Sigmoid colon (tissue), 7 donors: ENCODE data around the gene R3HCC1L. TPM values are rescaled to one million over a fixed set of nuclear protein-coding genes. Genes with fewer than 3 reads are reported as not detected.

Experiments used
- DNase-seq: peaks from one replicate; pipeline ENCODE4 v3.0.0-alpha.2; 2019
- H3K27ac ChIP-seq, 4 donors: fragments of 200-600 bp; sonication (generic); one replicate each; pipeline ENCODE4 v1.5.1; 2016 to 2019; ENCODE audit warnings: mild to moderate bottlenecking in 1 of 4
- H3K27me3 ChIP-seq, 3 donors: fragments of 200-600 bp; sonication (generic); one replicate each; pipeline ENCODE4 v1.5.1; 2019; ENCODE audit warnings: mild to moderate bottlenecking in 1 of 3
- H3K36me3 ChIP-seq, 4 donors: fragments of 200-600 bp; sonication (generic); one replicate each; pipeline ENCODE4 v1.5.1; 2016 to 2019
- H3K4me1 ChIP-seq, 4 donors: fragments of 200-600 bp; sonication (generic); one replicate each; pipeline ENCODE4 v1.5.1; 2017 to 2019
- H3K4me3 ChIP-seq, 4 donors: fragments of 200-600 bp; sonication (generic); one replicate each; pipeline ENCODE4 v1.5.1; 2017 to 2019; ENCODE audit warnings: mild to moderate bottlenecking in 2 of 4, moderate library complexity in 1 of 4
- H3K9me3 ChIP-seq, 4 donors: fragments of 200-600 bp in 3 of 4; sonication (generic) in 3 of 4; one replicate each; pipeline versions ENCODE4 v1.5.1 to v1.6.1; 2013 to 2019
- CTCF ChIP-seq, 4 experiments: fragments of 450-650 bp in 3 of 4; fragments of 200-600 bp in 1 of 4; IDR thresholded peaks; one replicate each; pipeline ENCODE4 v1.5.1; 2016 to 2019; ENCODE audit warnings: antibody characterized with exemption in 4 of 4, mild to moderate bottlenecking in 3 of 4, moderate library complexity in 2 of 4
- EP300 ChIP-seq, 4 donors: sonication (generic); formaldehyde crosslinking; IDR thresholded peaks; one replicate each; pipeline ENCODE4 v1.6.1; 2017; ENCODE audit warnings: antibody characterized with exemption in 4 of 4
- POLR2A ChIP-seq, 2 donors: fragments of 450-650 bp; IDR thresholded peaks; one replicate each; pipeline ENCODE4 v1.6.1; 2016; ENCODE audit warnings: antibody characterized with exemption in 2 of 2, mild to moderate bottlenecking in 2 of 2, moderate library complexity in 2 of 2
- POLR2AphosphoS5 ChIP-seq, 4 donors: sonication (generic); formaldehyde crosslinking; IDR thresholded peaks; one replicate each; pipeline ENCODE4 v1.6.1; 2017; ENCODE audit warnings: antibody characterized with exemption in 4 of 4
- WGBS, 2 donors: extraction: QIAGEN DNeasy Blood & Tissue Kit; methylation state at CpG; one replicate each; pipeline ENCODE4 v1.1.7; 2013; 5-methylcytosine and 5-hydroxymethylcytosine counted together
- intact Hi-C: fragments of 100-400 bp; cut with DNase I; formaldehyde crosslinking; loops from one replicate; pipeline ENCODE4 v1.15.1; 2023
- polyA plus RNA-seq, 3 donors: library from polyadenylated mRNA; stranded (reverse); fragments of 200-250 nt; gene quantifications; one replicate each; pipeline ENCODE4 v1.2.3, GENCODE V29; 2013
- total RNA-seq, 4 donors: library from RNA; depleted of rRNA; stranded (reverse); fragments of >200 nt; gene quantifications; one replicate each; pipeline ENCODE4 v1.1.0, GENCODE V29; 2016
- donor health status: healthy with polysubstance abuse.
- donor health status: Bipolar disorder and iron deficiency.
- donor health status: healthy.

R3HCC1L gene
- total and polyA plus RNA-seq, 7 donors = 11.6 to 15.0 (median 13.9) TPM

- no peaks in the 10 kb centered on the region for H3K27me3 ChIP-seq
- no peaks in the 10 kb centered on the region for H3K36me3 ChIP-seq
- H3K4me1 ChIP-seq = peaks cover 0 to 15% (median 8%) of the 10 kb centered on the region in 4 donors
- no peak for DNase-seq
- peaks cover 0 to 5% (median 2%) of the 10 kb centered on the region in 4 donors for H3K9me3 ChIP-seq
- no peak for TF ChIP-seq EP300 (IDR thresholded peaks at IDR 0.05)
- no peak for TF ChIP-seq POLR2AphosphoS5 (IDR thresholded peaks at IDR 0.05)
- TF ChIP-seq CTCF (IDR thresholded peaks at IDR 0.05) = no peak
- no peak for TF ChIP-seq POLR2A (IDR thresholded peaks at IDR 0.05)
- no peak overlapping the region for H3K4me3 ChIP-seq
- WGBS, 2 donors = 96 to 97% methylated on average over 2 of the region's 2 CpGs
- no peak overlapping the region for H3K27ac ChIP-seq
- intact Hi-C loops = no loop called here
These were observed 80.9 kb downstream of the R3HCC1L start for GRCh38 chr10:98215373-98215772.

GRCh38 chr10:98217801-98218200, 83.3 kb downstream of the R3HCC1L start:
- TF ChIP-seq CTCF (IDR thresholded peaks at IDR 0.05) (no peak), POLR2A (IDR thresholded peaks at IDR 0.05) (no peak), POLR2AphosphoS5 (IDR thresholded peaks at IDR 0.05) (no peak), EP300 (IDR thresholded peaks at IDR 0.05) (no peak)
- intact Hi-C loops = no loop called here
- Histone ChIP-seq H3K9me3 (peaks cover 0 to 5% (median 2%) of the 10 kb centered on the region in 4 donors), H3K36me3 (no peaks in the 10 kb centered on the region), H3K4me1 (peaks cover 0 to 4% (median 0%) of the 10 kb centered on the region in 4 donors), H3K27me3 (no peaks in the 10 kb centered on the region), H3K4me3 (no peak overlapping the region), H3K27ac (no peak overlapping the region)
- DNase-seq = no peak
- 59 to 97% methylated on average over 1 of the region's 1 CpG for WGBS, 2 donors

DNA sequence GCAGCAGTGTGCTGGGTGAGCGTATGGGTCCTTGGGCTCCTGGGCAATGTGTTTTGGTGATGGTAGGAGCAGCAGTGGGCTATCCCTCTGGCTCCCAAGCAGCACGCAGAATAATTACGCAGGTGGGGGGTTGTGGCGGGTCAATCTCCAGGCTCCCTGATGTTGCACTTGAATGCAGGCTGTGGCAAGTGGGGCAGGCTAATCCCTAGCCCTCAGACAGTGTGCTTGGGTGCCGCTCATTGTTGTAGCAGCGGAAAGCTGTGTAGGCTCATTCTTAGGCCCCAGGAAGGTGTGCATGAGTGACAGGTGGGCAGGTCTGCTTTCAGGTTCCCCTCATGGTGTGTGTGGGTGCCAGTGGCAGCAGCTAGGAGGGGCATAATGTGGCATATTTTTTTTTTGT, 89.4 kb downstream of the R3HCC1L start:
- H3K4me3 ChIP-seq = no peak overlapping the region
- no peaks in the 10 kb centered on the region for H3K27me3 ChIP-seq
- DNase-seq = no peak
- 95 to 96% methylated on average over 6 of the region's 6 CpGs for WGBS, 2 donors
- peaks cover 0 to 15% (median 6%) of the 10 kb centered on the region in 4 donors for H3K4me1 ChIP-seq
- no peaks in the 10 kb centered on the region for H3K36me3 ChIP-seq
- intact Hi-C loops = no loop called here
- H3K9me3 ChIP-seq = peaks cover 0 to 5% (median under 1%) of the 10 kb centered on the region in 4 donors
- TF ChIP-seq POLR2A (IDR thresholded peaks at IDR 0.05) (no peak), CTCF (IDR thresholded peaks at IDR 0.05) (no peak), POLR2AphosphoS5 (IDR thresholded peaks at IDR 0.05) (no peak), EP300 (IDR thresholded peaks at IDR 0.05) (no peak)
- H3K27ac ChIP-seq = no peak overlapping the region

DNA sequence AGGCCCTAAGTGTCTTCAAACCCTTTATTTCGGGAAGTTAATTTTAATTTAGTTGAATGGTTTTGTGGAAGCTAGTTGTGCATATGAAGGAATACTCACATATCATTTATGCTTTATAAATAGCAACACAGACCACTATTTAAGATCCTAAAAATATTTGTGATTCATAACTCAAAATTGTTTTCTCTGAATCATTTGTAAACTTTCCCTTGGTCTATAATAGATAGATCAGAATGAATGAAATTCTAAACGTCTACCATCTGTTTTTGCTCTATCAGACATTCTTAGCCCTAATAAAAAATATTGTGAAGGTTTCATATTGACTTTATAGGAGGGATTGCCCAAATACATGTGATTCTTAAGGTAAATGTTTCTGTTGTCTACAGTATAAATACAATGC, 90.1 kb downstream of the R3HCC1L start:
- Histone ChIP-seq H3K36me3 (no peaks in the 10 kb centered on the region), H3K4me1 (peaks cover 0 to 15% (median 6%) of the 10 kb centered on the region in 4 donors), H3K9me3 (peaks cover 0 to 3% (median 0%) of the 10 kb centered on the region in 4 donors), H3K4me3 (no peak overlapping the region), H3K27ac (no peak overlapping the region), H3K27me3 (no peaks in the 10 kb centered on the region)
- 72 to 80% methylated on average over 2 of the region's 2 CpGs for WGBS, 2 donors
- intact Hi-C loops = no loop called here
- DNase-seq = no peak
- TF ChIP-seq EP300 (IDR thresholded peaks at IDR 0.05) (no peak), POLR2A (IDR thresholded peaks at IDR 0.05) (no peak), POLR2AphosphoS5 (IDR thresholded peaks at IDR 0.05) (no peak), CTCF (IDR thresholded peaks at IDR 0.05) (no peak)

DNA sequence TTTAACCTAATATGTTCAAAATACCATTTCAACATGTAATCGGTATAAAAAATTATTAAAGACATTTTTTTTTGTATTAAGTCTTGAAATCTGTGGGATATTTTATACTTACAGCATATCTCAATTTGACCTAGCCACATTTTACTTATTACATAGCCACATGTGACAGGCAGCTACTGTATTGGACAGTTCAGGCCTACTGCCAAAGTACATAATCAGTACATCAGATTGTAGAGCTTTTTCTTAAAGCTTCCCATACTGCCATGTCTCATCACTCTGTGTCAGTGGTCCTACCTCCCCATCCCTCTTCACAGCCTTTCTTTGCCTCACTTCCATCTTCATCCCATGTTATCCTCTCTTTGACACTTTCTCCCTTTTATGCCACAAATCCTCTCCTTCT, 90.5 kb downstream of the R3HCC1L start:
- Histone ChIP-seq H3K27me3 (no peaks in the 10 kb centered on the region), H3K27ac (no peak overlapping the region), H3K4me3 (no peak overlapping the region), H3K4me1 (peaks cover 0 to 15% (median 6%) of the 10 kb centered on the region in 4 donors), H3K36me3 (no peaks in the 10 kb centered on the region), H3K9me3 (peaks cover 0 to 2% (median 0%) of the 10 kb centered on the region in 4 donors)
- intact Hi-C loops = no loop called here
- DNase-seq = no peak
- TF ChIP-seq EP300 (IDR thresholded peaks at IDR 0.05) (no peak), POLR2AphosphoS5 (IDR thresholded peaks at IDR 0.05) (no peak), POLR2A (IDR thresholded peaks at IDR 0.05) (no peak), CTCF (IDR thresholded peaks at IDR 0.05) (no peak)
- WGBS, 2 donors = 93 to 95% methylated on average over 1 of the region's 1 CpG
